SH-SY5Y (cell line): ENCODE data around the gene SLC46A1.

Experiments
- GATA2 ChIP-seq: IDR thresholded peaks from 2 replicates; pipeline ENCODE4 v1.6.1; 2011; ENCODE audit warnings: mild to moderate bottlenecking, low read depth, low read length
- GATA3 ChIP-seq: IDR thresholded peaks from 2 replicates; pipeline ENCODE4 v1.6.1; 2011; ENCODE audit warnings: low read depth, mild to moderate bottlenecking, low read length, moderate library complexity

DNA sequence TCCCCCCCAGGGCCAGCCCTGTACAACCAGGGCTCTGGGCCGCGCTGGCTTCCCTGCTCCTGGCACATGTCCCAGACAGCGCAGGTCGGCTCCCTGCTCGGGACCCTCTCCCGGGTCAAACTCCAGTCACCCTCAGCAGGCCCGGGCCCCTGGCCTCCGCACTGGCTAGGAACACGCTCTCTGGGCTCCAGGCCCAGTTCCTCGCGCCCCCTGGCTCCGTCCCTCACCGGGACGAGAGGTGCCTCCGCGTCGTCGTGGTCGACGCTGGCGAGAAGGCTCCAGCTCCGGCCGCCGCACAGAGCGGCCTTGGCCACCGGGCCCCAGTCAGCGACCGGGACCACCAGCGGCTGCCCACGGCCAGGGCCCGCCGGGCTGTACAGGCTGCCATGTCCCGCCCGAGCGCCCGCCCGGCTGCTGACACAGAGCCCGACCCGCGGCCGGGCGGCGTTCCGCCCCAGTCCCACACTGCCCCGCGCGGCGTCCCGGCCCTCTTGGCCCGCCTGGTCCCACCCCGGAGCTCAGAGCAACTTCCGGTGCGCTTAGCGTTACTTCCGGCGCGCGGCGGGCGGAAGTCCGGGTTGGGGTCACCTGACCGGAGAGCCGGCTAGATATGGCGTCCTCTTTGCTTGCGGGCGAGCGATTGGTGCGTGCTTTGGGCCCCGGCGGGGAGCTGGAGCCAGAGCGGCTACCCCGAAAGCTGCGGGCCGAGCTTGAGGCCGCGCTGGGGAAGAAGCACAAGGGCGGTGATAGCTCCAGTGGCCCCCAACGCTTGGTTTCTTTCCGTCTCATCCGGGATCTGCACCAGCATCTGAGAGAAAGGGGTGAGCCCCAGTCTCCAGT, 48.7 kb downstream of the SLC46A1 start, which contains the start of gene POLDIP2:
- TF ChIP-seq GATA3 (no peak), GATA2 (no peak)
